A549 (cell line): ENCODE data around the gene SORCS2. TPM values are rescaled to one million over a fixed set of nuclear protein-coding genes. Genes with fewer than 3 reads are reported as not detected.

Source experiments
- ATAC-seq, 2 experiments: fragments of 200-7000 bp in 1 of 2; fragments of >200 bp in 1 of 2; cut with Nextera tagmentation in 1 of 2; cut with Tn5 transposase in 1 of 2; 3 replicates each; pipeline versions ENCODE4 v1.8.0 to v1.9.1; 2018 to 2020; ENCODE audit warnings: mild to moderate bottlenecking in 1 of 2, moderate library complexity in 1 of 2
- CTCF ChIA-PET: fragments of 300-600 bp; sonication (Branson Sonifier 250); formaldehyde crosslinking; extraction: SDS; loops from one replicate; lab custom pipeline; 2021; ENCODE audit warnings: antibody characterized with exemption, inconsistent platforms; lab: Yijun Ruan, JAX
- POLR2A ChIA-PET: fragments of 350-600 bp; formaldehyde crosslinking; extraction: SDS; loops from one replicate; lab custom pipeline; 2021; ENCODE audit warnings: antibody characterized with exemption, inconsistent platforms; lab: Yijun Ruan, JAX
- DNase-seq, 2 experiments: peaks; one replicate each; pipeline versions ENCODE4 v3.0.0 to v3.0.0-alpha.2; 2011 to 2016; ENCODE audit warnings: low read depth in 1 of 2, low spot score in 1 of 2
- FAIRE-seq: peaks from 2 replicates; lab custom pipeline; 2011; peaks lifted over from hg19 to GRCh38; lab: Jason Lieb, UNC
- H3K27ac ChIP-seq, 2 experiments: fragments of >200 bp; sonication (Bioruptor Twin); formaldehyde crosslinking; 3 replicates each; pipeline ENCODE4 v1.5.1; 2016 to 2017
- H3K4me1 ChIP-seq: fragments of >200 bp; sonication (Bioruptor Twin); formaldehyde crosslinking; 3 replicates; pipeline ENCODE4 v1.6.1; 2016
- H3K4me2 ChIP-seq: fragments of >200 bp; sonication (Bioruptor Twin); formaldehyde crosslinking; 3 replicates; pipeline ENCODE4 v1.6.1; 2016
- H3K4me3 ChIP-seq: fragments of >200 bp; sonication (Bioruptor Twin); formaldehyde crosslinking; 3 replicates; pipeline ENCODE4 v1.5.1; 2016
- H3K9me3 ChIP-seq: fragments of >200 bp; sonication (Bioruptor Twin); formaldehyde crosslinking; 3 replicates; pipeline ENCODE4 v1.6.1; 2016
- BHLHE40 ChIP-seq: IDR thresholded peaks from 2 replicates; pipeline ENCODE4 v1.6.1; 2012; ENCODE audit warnings: low read depth, low read length, inconsistent platforms
- CEBPB ChIP-seq, 2 experiments: fragments of >200 bp in 1 of 2; sonication (Bioruptor Twin) in 1 of 2; formaldehyde crosslinking in 1 of 2; IDR thresholded peaks; 2 replicates each; pipeline ENCODE4 v1.6.1; 2012 to 2016
- CTCF ChIP-seq: fragments of >200 bp; sonication (Bioruptor Twin); formaldehyde crosslinking; IDR thresholded peaks from 3 replicates; pipeline ENCODE4 v1.5.1; 2016
- EHF ChIP-seq: fragments of 250-450 bp; sonication (Bioruptor Pico); IDR thresholded peaks from 2 replicates; pipeline ENCODE4 v1.5.0; 2020; ENCODE audit warnings: mild to moderate bottlenecking
- EP300 ChIP-seq, 2 experiments: fragments of >200 bp; sonication (Bioruptor Twin); formaldehyde crosslinking; IDR thresholded peaks; 2 replicates in 1 of 2; 3 replicates in 1 of 2; pipeline ENCODE4 v1.6.1; 2016 to 2017
- FOSL2 ChIP-seq, 2 experiments: fragments of 450-650 bp in 1 of 2; fragments of >200 bp in 1 of 2; sonication (Bioruptor Twin) in 1 of 2; formaldehyde crosslinking; IDR thresholded peaks; 2 replicates each; pipeline versions ENCODE4 v1.5.0 to v1.6.1; 2016 to 2020; ENCODE audit warnings: mild to moderate bottlenecking in 1 of 2, moderate library complexity in 1 of 2
- GATA3 ChIP-seq: IDR thresholded peaks from 2 replicates; pipeline ENCODE4 v1.6.1; 2012; ENCODE audit warnings: borderline replicate concordance
- HES2 ChIP-seq: fragments of >200 bp; sonication (Bioruptor Twin); formaldehyde crosslinking; IDR thresholded peaks from 2 replicates; pipeline ENCODE4 v1.6.1; 2016
- HEYL ChIP-seq: fragments of 250-450 bp; sonication (Bioruptor Pico); IDR thresholded peaks from 2 replicates; pipeline ENCODE4 v1.8.0; 2021; ENCODE audit warnings: mild to moderate bottlenecking, moderate library complexity
- MAX ChIP-seq: IDR thresholded peaks from 2 replicates; pipeline ENCODE4 v1.6.1; 2012
- MYC ChIP-seq: IDR thresholded peaks from 2 replicates; pipeline ENCODE4 v1.6.1; 2012; ENCODE audit warnings: mild to moderate bottlenecking, inconsistent platforms, low read length, improper control_type of control experiment, borderline replicate concordance
- PBX3 ChIP-seq: IDR thresholded peaks from 2 replicates; pipeline ENCODE4 v1.6.1; 2012
- PHF8 ChIP-seq: fragments of 200-600 bp; sonication (generic); IDR thresholded peaks from 2 replicates; pipeline ENCODE4 v1.6.1; 2016; ENCODE audit warnings: low read depth, mild to moderate bottlenecking, antibody characterized with exemption, moderate library complexity, borderline replicate concordance
- POLR2AphosphoS2 ChIP-seq: conservative IDR thresholded peaks from 2 replicates; pipeline ENCODE4 v1.6.1; 2012; ENCODE audit warnings: low read length, improper control_type of control experiment, inconsistent platforms
- RNF2 ChIP-seq: fragments of 200-600 bp; sonication (generic); IDR thresholded peaks from 2 replicates; pipeline ENCODE4 v1.6.1; 2016; ENCODE audit warnings: low read depth, mild to moderate bottlenecking, antibody characterized with exemption, moderate library complexity, borderline replicate concordance
- SREBF2 ChIP-seq: fragments of 450-650 bp; IDR thresholded peaks from 2 replicates; pipeline ENCODE4 v1.6.1; 2014; ENCODE audit warnings: mild to moderate bottlenecking, moderate library complexity
- TFCP2L1 ChIP-seq: fragments of 250-450 bp; sonication (Bioruptor Pico); IDR thresholded peaks from 2 replicates; pipeline ENCODE4 v1.5.0; 2021; ENCODE audit warnings: mild to moderate bottlenecking
- ZC3H11A ChIP-seq: fragments of 450-650 bp; IDR thresholded peaks from 2 replicates; pipeline ENCODE4 v1.6.1; 2014; ENCODE audit warnings: antibody characterized with exemption, mild to moderate bottlenecking
- WGBS: methylation state at CpG from one replicate; pipeline ENCODE4 v1.1.6; 2017; ENCODE audit errors: missing lambda C conversion rate; 5-methylcytosine and 5-hydroxymethylcytosine counted together
- polyA plus RNA-seq, 4 experiments: library from polyadenylated mRNA; depleted of rRNA in 3 of 4; stranded (reverse); fragments of >200 nt; fragmentation: RNase III in 1 of 4; extraction: RNeasy Plus Mini Kit Qiagen cat#74134 plus additional on column Dnase treatment in 1 of 4; gene quantifications; 2 replicates in 3 of 4; 3 replicates in 1 of 4; pipeline ENCODE4 v1.2.3, GENCODE V29; 2011 to 2017
- TF ChIP-seq, protein P1 (sequence below): fragments of 250-450 bp; sonication (Bioruptor Pico); IDR thresholded peaks from 2 replicates; pipeline ENCODE4 v1.5.0; 2020; ENCODE audit warnings: low read depth, mild to moderate bottlenecking, moderate library complexity
- TF ChIP-seq, protein P2 (sequence below): fragments of 200-600 bp; sonication (generic); IDR thresholded peaks from 2 replicates; pipeline ENCODE4 v1.6.1; 2016; ENCODE audit warnings: antibody characterized with exemption, mild to moderate bottlenecking, moderate library complexity

The SORCS2 gene
- polyA plus RNA-seq, 2 of the 4 experiments (the other 2 are of a cell fraction), result 1.4 to 4.6 TPM

DNA sequence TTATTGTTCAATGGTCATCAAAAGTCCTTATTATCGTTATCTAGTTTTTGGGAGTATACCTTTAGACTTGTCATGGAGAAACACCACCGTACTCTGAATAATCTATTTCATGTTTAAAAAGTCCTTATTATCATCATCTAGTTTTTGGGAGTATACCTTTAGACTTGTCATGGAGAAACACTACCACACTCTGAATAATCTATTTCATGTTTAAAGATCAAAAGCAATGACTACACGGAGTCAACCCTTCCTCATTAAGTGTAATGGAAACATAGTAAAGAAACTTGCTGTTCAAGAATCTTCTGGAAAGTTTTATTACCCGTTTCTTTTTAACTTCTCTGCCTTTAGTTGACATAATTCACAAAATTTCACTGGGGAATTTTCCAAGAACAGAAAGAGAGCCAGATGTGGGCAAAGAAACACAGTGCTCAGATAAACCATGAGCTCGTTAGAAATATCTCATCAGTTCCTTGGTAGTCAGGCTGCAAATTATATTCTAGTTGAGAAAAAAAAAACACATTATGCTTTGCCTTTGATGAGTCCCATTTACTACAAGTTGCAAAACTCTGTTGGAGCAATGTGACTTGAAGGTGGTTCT, 588.5 kb downstream of the SORCS2 start:
- CTCF ChIA-PET, result no interaction called here
- FAIRE-seq, result no peak
- Histone ChIP-seq H3K4me2 (no peak overlapping the region), H3K9me3 (no peaks in the 10 kb centered on the region), H3K4me1 (no peaks in the 10 kb centered on the region), H3K4me3 (no peak overlapping the region), H3K27ac (no peak overlapping the region)
- no peak for DNase-seq
- ATAC-seq, result no peak
- 92% methylated on average over 5 of the region's 5 CpGs for WGBS
- no peak for TF ChIP-seq GATA3
- no peak for TF ChIP-seq POLR2AphosphoS2
- no peak for TF ChIP-seq ZC3H11A
- TF ChIP-seq CTCF, result no peak
- TF ChIP-seq HES2, result no peak
- TF ChIP-seq SREBF2, result no peak
- TF ChIP-seq, protein P1, sequence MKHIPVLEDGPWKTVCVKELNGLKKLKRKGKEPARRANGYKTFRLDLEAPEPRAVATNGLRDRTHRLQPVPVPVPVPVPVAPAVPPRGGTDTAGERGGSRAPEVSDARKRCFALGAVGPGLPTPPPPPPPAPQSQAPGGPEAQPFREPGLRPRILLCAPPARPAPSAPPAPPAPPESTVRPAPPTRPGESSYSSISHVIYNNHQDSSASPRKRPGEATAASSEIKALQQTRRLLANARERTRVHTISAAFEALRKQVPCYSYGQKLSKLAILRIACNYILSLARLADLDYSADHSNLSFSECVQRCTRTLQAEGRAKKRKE (CRISPR knock-in tag), result no peak
- no peak for TF ChIP-seq CEBPB (IDR thresholded peaks at IDR 0.05)
- no peak for TF ChIP-seq PBX3
- TF ChIP-seq, protein P2, sequence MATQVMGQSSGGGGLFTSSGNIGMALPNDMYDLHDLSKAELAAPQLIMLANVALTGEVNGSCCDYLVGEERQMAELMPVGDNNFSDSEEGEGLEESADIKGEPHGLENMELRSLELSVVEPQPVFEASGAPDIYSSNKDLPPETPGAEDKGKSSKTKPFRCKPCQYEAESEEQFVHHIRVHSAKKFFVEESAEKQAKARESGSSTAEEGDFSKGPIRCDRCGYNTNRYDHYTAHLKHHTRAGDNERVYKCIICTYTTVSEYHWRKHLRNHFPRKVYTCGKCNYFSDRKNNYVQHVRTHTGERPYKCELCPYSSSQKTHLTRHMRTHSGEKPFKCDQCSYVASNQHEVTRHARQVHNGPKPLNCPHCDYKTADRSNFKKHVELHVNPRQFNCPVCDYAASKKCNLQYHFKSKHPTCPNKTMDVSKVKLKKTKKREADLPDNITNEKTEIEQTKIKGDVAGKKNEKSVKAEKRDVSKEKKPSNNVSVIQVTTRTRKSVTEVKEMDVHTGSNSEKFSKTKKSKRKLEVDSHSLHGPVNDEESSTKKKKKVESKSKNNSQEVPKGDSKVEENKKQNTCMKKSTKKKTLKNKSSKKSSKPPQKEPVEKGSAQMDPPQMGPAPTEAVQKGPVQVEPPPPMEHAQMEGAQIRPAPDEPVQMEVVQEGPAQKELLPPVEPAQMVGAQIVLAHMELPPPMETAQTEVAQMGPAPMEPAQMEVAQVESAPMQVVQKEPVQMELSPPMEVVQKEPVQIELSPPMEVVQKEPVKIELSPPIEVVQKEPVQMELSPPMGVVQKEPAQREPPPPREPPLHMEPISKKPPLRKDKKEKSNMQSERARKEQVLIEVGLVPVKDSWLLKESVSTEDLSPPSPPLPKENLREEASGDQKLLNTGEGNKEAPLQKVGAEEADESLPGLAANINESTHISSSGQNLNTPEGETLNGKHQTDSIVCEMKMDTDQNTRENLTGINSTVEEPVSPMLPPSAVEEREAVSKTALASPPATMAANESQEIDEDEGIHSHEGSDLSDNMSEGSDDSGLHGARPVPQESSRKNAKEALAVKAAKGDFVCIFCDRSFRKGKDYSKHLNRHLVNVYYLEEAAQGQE, result no peak
- TF ChIP-seq RNF2, result no peak
- no peak for TF ChIP-seq HEYL (CRISPR knock-in tag)
- TF ChIP-seq TFCP2L1, result no peak
- no peak for TF ChIP-seq BHLHE40
- no peak for TF ChIP-seq EHF (CRISPR knock-in tag)
- TF ChIP-seq MAX, result no peak
- no peak for TF ChIP-seq MYC
- no peak for TF ChIP-seq EP300 (IDR thresholded peaks at IDR 0.05)
- POLR2A ChIA-PET, result no interaction called here

GRCh38 chr4:7781366-7781765, 589.0 kb downstream of the SORCS2 start:
- H3K9me3 ChIP-seq, result no peaks in the 10 kb centered on the region
- WGBS, result 91% methylated on average over 13 of the region's 13 CpGs
- no peaks in the 10 kb centered on the region for H3K4me1 ChIP-seq
- ChIA-PET POLR2A (no interaction called here), CTCF (no interaction called here)
- DNase-seq, result no peak
- FAIRE-seq, result no peak
- H3K4me2 ChIP-seq, result no peak overlapping the region
- TF ChIP-seq, protein P2, result no peak
- no peak for TF ChIP-seq FOSL2 (IDR thresholded peaks at IDR 0.05)
- TF ChIP-seq FOSL2 (CRISPR knock-in tag; IDR thresholded peaks at IDR 0.05), result no peak
- no peak for TF ChIP-seq PHF8
- no peak overlapping the region for H3K4me3 ChIP-seq
- no peak overlapping the region for H3K27ac ChIP-seq
- no peak for ATAC-seq
